ENCODE results near the gene CHMP4B. TPM values are rescaled to one million over a fixed set of nuclear protein-coding genes. Genes with fewer than 3 reads are reported as not detected.

The CHMP4B gene
- total RNA-seq, 1 donor from 2014 or later = 46.4 TPM

GRCh38 chr20:33875055-33875454 lies 63.9 kb downstream of the CHMP4B start:
- Mint-ChIP-seq H3K27me3 (ENCODE audit: unreplicated experiment) (peaks cover 11% of the 10 kb centered on the region), H3K27ac (ENCODE audit: unreplicated experiment) (no peak overlapping the region), H3K4me1 (ENCODE audit: low read depth, unreplicated experiment) (no peaks in the 10 kb centered on the region), H3K4me3 (ENCODE audit: unreplicated experiment) (no peak overlapping the region), H3K9me3 (ENCODE audit: unreplicated experiment) (peaks cover 4% of the 10 kb centered on the region), H3K36me3 (ENCODE audit: unreplicated experiment) (peaks cover under 1% of the 10 kb centered on the region)
- no peak for DNase-seq
- no peak for TF ChIP-seq CTCF (IDR thresholded peaks at IDR 0.05; ENCODE audit: partially characterized antibody, unreplicated experiment)

GRCh38 chr20:33875534-33876026 lies 64.4 kb downstream of the CHMP4B start:
- TF ChIP-seq CTCF (IDR thresholded peaks at IDR 0.05; ENCODE audit: partially characterized antibody, unreplicated experiment) = no peak
- H3K27ac Mint-ChIP-seq (ENCODE audit: unreplicated experiment) = no peak overlapping the region
- peaks cover 7% of the 10 kb centered on the region for H3K9me3 Mint-ChIP-seq (ENCODE audit: unreplicated experiment)
- H3K4me1 Mint-ChIP-seq (ENCODE audit: low read depth, unreplicated experiment) = no peaks in the 10 kb centered on the region
- peaks cover 5% of the 10 kb centered on the region for H3K36me3 Mint-ChIP-seq (ENCODE audit: unreplicated experiment)
- no peak overlapping the region for H3K4me3 Mint-ChIP-seq (ENCODE audit: unreplicated experiment)
- peaks cover 11% of the 10 kb centered on the region for H3K27me3 Mint-ChIP-seq (ENCODE audit: unreplicated experiment)
- no peak for DNase-seq

GRCh38 chr20:33878583-33878982 lies 67.4 kb downstream of the CHMP4B start:
- H3K9me3 Mint-ChIP-seq (ENCODE audit: unreplicated experiment) = peaks cover 8% of the 10 kb centered on the region
- peaks cover 5% of the 10 kb centered on the region for H3K36me3 Mint-ChIP-seq (ENCODE audit: unreplicated experiment)
- H3K27me3 Mint-ChIP-seq (ENCODE audit: unreplicated experiment) = peaks cover 8% of the 10 kb centered on the region
- TF ChIP-seq CTCF (IDR thresholded peaks at IDR 0.05; ENCODE audit: partially characterized antibody, unreplicated experiment) = no peak
- H3K4me1 Mint-ChIP-seq (ENCODE audit: low read depth, unreplicated experiment) = peaks cover 5% of the 10 kb centered on the region
- no peak for DNase-seq
- H3K27ac Mint-ChIP-seq (ENCODE audit: unreplicated experiment) = no peak overlapping the region
- H3K4me3 Mint-ChIP-seq (ENCODE audit: unreplicated experiment) = no peak overlapping the region

GRCh38 chr20:33880396-33880795 lies 69.2 kb downstream of the CHMP4B start:
- H3K9me3 Mint-ChIP-seq (ENCODE audit: unreplicated experiment) = peaks cover 8% of the 10 kb centered on the region

More at GRCh38 chr20:33880396-33880795, 69.2 kb downstream of the CHMP4B start:
- Mint-ChIP-seq H3K36me3 (ENCODE audit: unreplicated experiment) (peaks cover 5% of the 10 kb centered on the region), H3K4me3 (ENCODE audit: unreplicated experiment) (no peak overlapping the region), H3K27me3 (ENCODE audit: unreplicated experiment) (peaks cover 7% of the 10 kb centered on the region), H3K4me1 (ENCODE audit: low read depth, unreplicated experiment) (peaks cover 5% of the 10 kb centered on the region), H3K27ac (ENCODE audit: unreplicated experiment) (no peak overlapping the region)
- no peak for TF ChIP-seq CTCF (IDR thresholded peaks at IDR 0.05; ENCODE audit: partially characterized antibody, unreplicated experiment)
- DNase-seq = no peak
